Measurements from ENCODE around the gene CSNK2A3. TPM values are rescaled to one million over a fixed set of nuclear protein-coding genes. Genes with fewer than 3 reads are reported as not detected.
"Not testable (repeated sequence)": the region's sequence is repeated elsewhere in the genome, so short reads cannot be mapped to it uniquely, and the experiment has no call there.

The CSNK2A3 gene
- polyA plus RNA-seq (2012; ENCODE audit: missing spikeins) = 2.7 TPM

DNA sequence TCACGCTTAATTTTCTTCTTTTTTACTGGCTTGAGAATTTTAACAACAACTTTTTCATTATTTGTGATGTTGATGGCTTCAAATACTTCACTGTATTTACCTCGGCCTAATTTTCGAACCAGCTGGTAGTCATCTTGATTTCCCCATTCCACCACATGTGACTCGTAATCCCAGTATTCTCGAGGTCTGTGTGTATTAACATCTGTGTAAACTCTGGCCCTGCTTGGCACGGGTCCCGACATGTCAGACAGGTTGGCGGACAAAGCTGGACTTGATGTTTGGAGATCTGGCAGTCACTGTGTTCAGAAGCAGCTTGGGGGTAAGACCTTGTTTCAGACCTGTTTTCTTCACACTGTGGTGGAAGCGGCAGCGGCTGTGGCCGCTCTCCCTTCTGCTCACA, at the start of gene CSNK2A3:
Gene CSNK2A3, minus strand, starts transcription at position 373 of the 400 bp plus-strand sequence. Its CDS starts 131 bp downstream, at position 242.
- FAIRE-seq; DNase-seq (ENCODE audit: insufficient read length): not testable (repeated sequence)

DNA sequence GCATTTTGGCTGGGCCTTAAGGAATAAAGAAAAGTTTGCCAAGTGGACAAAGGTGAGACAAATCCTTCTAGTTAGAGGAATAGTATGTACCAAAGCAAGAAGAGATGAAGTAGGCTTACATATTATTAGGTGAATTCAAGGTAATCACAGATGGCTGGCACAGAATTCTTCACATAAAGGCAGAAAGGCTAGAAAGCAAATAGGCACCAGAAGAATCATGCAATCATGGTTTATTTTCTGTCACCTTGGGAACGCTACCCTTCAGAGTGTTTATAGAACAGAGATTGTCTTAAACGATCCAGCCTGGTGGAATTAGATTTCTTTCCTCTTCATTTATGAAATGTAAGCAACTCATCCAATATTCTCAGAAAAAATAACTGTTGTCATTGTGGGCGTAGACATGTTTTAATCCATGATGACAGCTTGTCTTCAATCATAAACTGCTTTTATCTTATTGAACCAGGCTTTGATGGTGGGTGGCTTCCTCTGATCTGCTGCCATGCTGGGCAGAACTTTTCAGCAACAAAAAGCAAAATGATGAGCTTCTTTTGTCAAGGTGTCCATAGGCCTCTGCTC, 49.0 kb upstream of the CSNK2A3 start:
- TF ChIP-seq POLR2AphosphoS5 (IDR thresholded peaks at IDR 0.05; ENCODE audit: low read depth, low read length) (no peak), POLR2A (IDR thresholded peaks at IDR 0.05; ENCODE audit: low read depth, low read length) (no peak), TAF1 (IDR thresholded peaks at IDR 0.05; ENCODE audit: borderline replicate concordance, low read depth, low read length) (no peak)
- DNase-seq (ENCODE audit: insufficient read length) (no peak), FAIRE-seq (no peak)

DNA sequence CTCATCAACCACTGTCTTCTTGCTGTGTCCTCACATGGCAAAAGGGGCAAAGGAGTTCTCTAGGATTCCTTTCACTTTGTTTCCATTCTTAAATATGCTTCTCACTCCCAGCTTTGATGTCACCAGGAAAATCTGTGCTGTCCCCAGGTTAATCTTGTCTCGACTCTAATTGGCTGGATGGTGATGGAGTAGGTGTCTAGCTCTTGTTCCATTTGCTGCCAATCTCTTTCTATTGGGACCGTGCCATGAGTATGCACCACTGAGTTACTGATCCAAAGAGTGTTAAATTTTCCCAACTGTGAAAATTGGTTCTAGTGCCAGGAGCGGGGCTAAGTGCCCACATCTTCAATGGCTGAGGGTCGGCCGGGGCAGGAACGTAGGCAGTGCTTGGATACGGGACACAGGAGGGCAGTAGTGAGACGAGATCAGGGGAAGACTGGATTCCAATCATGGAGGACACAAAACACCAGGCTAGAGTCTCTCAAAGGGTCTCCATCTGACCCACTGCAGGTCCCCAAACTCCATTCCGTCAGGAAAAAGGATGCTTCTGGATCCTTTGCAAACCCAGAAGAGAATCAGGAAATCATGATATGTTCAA, 47.7 kb upstream of the CSNK2A3 start:
- peak; percentile 9 for FAIRE-seq
- TF ChIP-seq POLR2AphosphoS5 (IDR thresholded peaks at IDR 0.05; ENCODE audit: low read depth, low read length) (no peak), POLR2A (IDR thresholded peaks at IDR 0.05; ENCODE audit: low read depth, low read length) (no peak), TAF1 (IDR thresholded peaks at IDR 0.05; ENCODE audit: borderline replicate concordance, low read depth, low read length) (no peak)
- no peak for DNase-seq (ENCODE audit: insufficient read length)

DNA sequence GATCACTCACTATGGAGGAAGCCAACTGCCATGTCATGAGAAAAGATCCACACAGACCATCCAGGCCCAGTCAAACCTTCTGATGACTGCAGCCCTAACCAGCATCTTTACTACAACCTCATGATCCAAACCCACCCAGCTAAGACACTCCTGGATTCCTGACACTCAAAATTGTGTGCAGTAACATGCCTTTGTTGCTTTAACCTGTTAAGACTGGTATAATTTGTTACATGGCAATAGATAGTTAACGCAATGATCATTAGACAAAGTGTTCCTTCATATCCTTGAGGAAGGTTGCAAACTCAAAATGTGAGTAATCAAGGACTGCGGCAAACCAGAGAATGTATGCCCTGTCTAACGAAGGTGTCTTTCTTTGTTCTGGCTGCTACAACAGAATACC, 47.1 kb upstream of the CSNK2A3 start:
- TF ChIP-seq TAF1 (IDR thresholded peaks at IDR 0.05; ENCODE audit: borderline replicate concordance, low read depth, low read length) (no peak), POLR2AphosphoS5 (IDR thresholded peaks at IDR 0.05; ENCODE audit: low read depth, low read length) (no peak), POLR2A (IDR thresholded peaks at IDR 0.05; ENCODE audit: low read depth, low read length) (no peak)
- DNase-seq (ENCODE audit: insufficient read length) (no peak), FAIRE-seq (peak; percentile 50)

DNA sequence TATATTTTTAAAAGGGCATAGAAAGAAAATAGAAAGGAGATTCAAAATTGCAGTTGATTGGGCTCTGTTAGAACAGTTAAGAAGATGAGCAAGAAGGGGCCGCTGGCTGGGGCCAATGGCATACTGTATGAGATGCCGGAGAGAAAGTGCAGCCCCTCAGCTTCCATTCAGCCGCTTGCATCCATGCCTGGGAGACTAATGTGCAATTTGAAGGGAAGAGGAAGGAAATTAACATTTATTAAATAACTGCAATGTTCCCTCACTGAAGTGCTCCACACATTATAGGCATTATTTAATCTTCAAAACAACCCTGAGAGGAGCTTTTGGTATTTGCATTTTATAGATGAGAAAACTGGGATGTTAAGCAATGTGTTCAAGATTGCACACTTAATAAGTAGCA, 44.7 kb upstream of the CSNK2A3 start:
- DNase-seq (ENCODE audit: insufficient read length) (no peak), FAIRE-seq (no peak)
- TF ChIP-seq TAF1 (IDR thresholded peaks at IDR 0.05; ENCODE audit: borderline replicate concordance, low read depth, low read length) = no peak
- TF ChIP-seq POLR2A (IDR thresholded peaks at IDR 0.05; ENCODE audit: low read depth, low read length) = no peak
- no peak for TF ChIP-seq POLR2AphosphoS5 (IDR thresholded peaks at IDR 0.05; ENCODE audit: low read depth, low read length)

DNA sequence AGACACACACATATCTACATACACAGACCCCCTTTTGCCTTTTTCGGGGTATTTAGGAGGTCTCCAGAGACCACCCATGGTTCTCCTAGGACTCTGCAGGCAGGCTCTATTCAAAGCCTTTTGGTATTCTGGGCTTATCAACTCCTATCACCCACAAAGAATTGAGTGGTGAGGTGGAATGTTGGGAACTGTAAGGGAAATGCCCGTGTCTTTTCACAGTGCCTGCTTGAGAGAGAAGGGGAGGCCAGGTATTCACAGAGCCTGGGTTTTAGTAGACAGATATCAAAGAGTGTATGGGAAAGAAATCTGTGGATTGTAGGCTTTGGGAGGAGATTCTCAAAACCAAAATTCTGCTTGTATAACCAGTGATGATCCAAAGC, 44.0 kb upstream of the CSNK2A3 start:
- FAIRE-seq (no peak), DNase-seq (ENCODE audit: insufficient read length) (no peak)
- TF ChIP-seq TAF1 (IDR thresholded peaks at IDR 0.05; ENCODE audit: borderline replicate concordance, low read depth, low read length) = no peak

DNA sequence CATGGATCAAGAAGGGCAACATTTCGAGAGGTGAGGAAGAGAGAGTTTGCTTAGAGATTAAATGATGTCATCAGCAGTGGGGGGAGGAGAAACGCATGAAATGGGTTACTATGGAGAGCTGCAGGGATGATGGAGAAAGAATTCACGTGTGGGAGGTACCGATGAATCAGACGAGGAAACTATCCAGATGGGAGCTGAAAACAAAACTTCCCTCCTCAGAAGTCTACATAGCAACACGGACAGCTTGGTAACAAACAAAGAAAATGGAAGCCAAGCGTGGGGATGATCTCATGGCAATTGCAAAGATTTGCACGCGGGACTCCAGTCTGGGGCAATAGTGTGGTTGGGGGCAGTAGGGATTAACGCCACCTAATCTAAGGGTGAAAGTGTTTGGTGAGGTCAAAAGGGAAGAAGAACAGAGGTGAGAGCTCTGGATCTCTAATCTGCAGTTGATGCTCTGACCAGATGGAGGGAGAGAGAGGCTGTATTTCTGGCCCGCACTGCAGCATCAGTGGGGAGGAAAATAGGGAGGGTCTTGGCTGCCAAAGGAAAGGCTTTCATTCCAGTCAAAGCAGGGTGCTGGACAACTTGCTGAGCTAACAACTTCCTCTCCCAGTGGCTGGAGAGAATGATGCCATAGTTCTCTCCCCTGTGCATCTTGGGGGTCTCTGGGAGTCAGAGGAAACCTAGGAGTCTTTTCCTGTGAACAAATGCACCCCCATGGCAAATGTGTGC, 43.4 kb upstream of the CSNK2A3 start:
- FAIRE-seq (no peak), DNase-seq (ENCODE audit: insufficient read length) (no peak)
- TF ChIP-seq POLR2AphosphoS5 (IDR thresholded peaks at IDR 0.05; ENCODE audit: low read depth, low read length) (no peak), POLR2A (IDR thresholded peaks at IDR 0.05; ENCODE audit: low read depth, low read length) (no peak), TAF1 (IDR thresholded peaks at IDR 0.05; ENCODE audit: borderline replicate concordance, low read depth, low read length) (no peak)

DNA sequence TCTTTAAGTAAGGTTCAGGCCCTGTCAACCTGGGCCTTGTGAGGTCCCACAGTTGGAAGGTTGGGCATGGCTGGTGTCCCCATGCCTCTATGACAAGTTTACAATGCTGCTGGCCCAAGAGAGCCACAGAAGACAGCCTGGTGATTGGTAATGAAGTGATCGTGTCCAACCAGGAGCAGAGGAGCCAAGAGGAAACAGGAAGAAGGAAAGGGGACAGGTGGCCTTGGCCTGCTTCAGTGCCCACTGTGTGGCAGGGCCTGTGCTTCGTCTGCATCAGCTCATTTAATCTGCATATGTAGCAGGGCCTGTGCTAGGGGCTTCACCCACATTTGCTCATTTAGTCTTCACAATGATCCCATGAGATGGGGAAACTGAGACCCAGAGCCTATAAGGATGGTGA, 42.1 kb upstream of the CSNK2A3 start:
- no peak for DNase-seq (ENCODE audit: insufficient read length)
- no peak for TF ChIP-seq TAF1 (IDR thresholded peaks at IDR 0.05; ENCODE audit: borderline replicate concordance, low read depth, low read length)
- no peak for TF ChIP-seq POLR2AphosphoS5 (IDR thresholded peaks at IDR 0.05; ENCODE audit: low read depth, low read length)
- no peak for TF ChIP-seq POLR2A (IDR thresholded peaks at IDR 0.05; ENCODE audit: low read depth, low read length)
- no peak for FAIRE-seq

DNA sequence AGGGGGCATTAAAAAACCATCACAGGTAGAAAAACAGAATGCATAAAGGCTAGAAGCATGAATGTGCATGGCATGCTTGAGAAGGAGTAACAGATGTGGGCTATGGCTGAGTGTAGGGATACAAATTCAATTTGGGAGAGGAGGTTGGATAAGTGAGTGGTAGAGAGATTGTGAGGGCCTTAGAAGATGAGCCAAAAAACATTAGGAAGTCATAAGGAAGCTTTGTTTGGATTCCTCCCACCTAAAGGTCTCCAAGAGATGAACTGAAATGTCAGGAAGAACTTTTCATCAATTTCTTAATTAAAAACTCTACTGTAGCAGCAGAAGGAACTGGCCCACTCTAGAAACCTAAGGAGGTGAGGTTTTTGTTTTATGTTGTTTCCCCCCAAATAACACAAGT, 41.2 kb upstream of the CSNK2A3 start:
- no peak for TF ChIP-seq TAF1 (IDR thresholded peaks at IDR 0.05; ENCODE audit: borderline replicate concordance, low read depth, low read length)
- no peak for TF ChIP-seq POLR2AphosphoS5 (IDR thresholded peaks at IDR 0.05; ENCODE audit: low read depth, low read length)
- TF ChIP-seq POLR2A (IDR thresholded peaks at IDR 0.05; ENCODE audit: low read depth, low read length) = no peak
- DNase-seq (ENCODE audit: insufficient read length) (no peak), FAIRE-seq (no peak)

DNA sequence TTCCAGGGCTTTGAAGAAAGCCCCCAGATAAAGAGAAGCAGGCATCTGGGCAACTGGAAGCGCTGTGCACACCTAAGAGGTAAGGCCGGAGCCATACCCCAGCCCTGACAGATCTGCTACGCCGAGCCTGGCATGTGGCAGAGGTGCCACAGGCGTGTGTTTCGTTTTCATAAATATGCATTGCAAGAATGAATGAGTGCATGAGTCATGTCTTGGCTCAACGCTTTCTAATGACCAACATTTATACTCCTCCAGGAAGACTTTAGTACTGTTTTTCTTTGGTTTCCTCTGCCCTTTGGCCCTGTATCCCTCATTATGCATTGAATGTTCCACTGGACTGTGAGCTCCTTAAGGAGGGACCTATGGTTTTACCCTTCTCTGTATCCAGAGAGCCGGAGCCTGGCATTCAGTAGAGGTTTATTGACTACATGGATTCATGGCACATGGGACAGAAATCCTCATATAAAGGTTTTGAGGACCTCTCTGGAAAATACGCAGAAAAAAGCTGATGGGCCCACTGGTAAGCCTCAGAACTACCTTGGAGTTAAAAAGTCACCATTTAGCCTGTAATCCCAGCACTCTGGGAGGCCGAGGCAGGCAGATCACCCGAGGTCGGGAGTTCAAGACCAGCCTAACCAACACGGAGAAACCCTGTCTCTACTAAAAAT, 38.9 kb upstream of the CSNK2A3 start:
- DNase-seq (ENCODE audit: insufficient read length) = no peak
- TF ChIP-seq POLR2A (IDR thresholded peaks at IDR 0.05; ENCODE audit: low read depth, low read length) (no peak), TAF1 (IDR thresholded peaks at IDR 0.05; ENCODE audit: borderline replicate concordance, low read depth, low read length) (no peak)
- peak; percentile 38 for FAIRE-seq

DNA sequence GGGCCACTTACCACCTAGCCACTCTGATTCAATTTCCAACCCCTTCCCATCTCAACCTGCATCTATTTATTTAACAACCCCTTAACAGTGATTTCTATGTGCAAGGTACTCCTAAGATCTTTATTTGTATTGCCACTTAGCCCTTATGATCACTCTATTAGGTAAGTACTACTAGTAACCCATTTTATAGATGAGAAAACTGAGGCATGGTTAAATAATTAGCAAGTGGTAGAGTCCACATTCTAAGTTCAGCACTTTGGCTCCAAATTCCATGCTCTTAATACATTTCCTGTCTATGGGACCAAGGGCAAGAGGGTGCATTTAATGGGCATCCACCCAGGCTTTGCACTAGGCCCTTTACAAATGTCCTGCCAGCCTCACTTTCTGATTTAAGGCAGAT, 38.1 kb upstream of the CSNK2A3 start:
- DNase-seq (ENCODE audit: insufficient read length) (no peak), FAIRE-seq (no peak)
- no peak for TF ChIP-seq POLR2A (IDR thresholded peaks at IDR 0.05; ENCODE audit: low read depth, low read length)
- TF ChIP-seq POLR2AphosphoS5 (IDR thresholded peaks at IDR 0.05; ENCODE audit: low read depth, low read length) = no peak
- no peak for TF ChIP-seq TAF1 (IDR thresholded peaks at IDR 0.05; ENCODE audit: borderline replicate concordance, low read depth, low read length)

All from GM12892 (cell line).